Activated CD4-positive, alpha-beta T cell treated with anti-CD3 and anti-CD28 coated beads for 36 hours (primary cell): ENCODE data around the gene RETSAT. TPM values are rescaled to one million over a fixed set of nuclear protein-coding genes. Genes with fewer than 3 reads are reported as not detected.
A peak's percentile ranks its signal among the peaks of the same experiment; 100 is the strongest.
"Not testable (repeated sequence)": the region's sequence is repeated elsewhere in the genome, so short reads cannot be mapped to it uniquely, and the experiment has no call there.

Source experiments
- ATAC-seq: fragments of 200-7000 bp; cut with Tn5 transposase; one replicate; pipeline ENCODE4 v1.10.0; 2021; ENCODE audit warnings: mild to moderate bottlenecking, moderate library complexity
- CTCF ChIA-PET: fragments of 350-600 bp; sonication (Branson Sonifier 250); formaldehyde crosslinking; loops from one replicate; lab custom pipeline; 2021; ENCODE audit warnings: antibody characterized with exemption; lab: Charles Lee
- POLR2A ChIA-PET: fragments of 350-600 bp; sonication (Branson Sonifier 250); formaldehyde crosslinking; loops from one replicate; lab custom pipeline; 2021; ENCODE audit warnings: antibody characterized with exemption, inconsistent platforms; lab: Charles Lee
- DNase-seq: peaks from one replicate; pipeline ENCODE4 v3.0.0-alpha.2; 2020
- H3K27ac Mint-ChIP-seq: one replicate; pipeline ENCODE4 v1.8.0; 2021; ENCODE audit warnings: mixed read lengths
- H3K27me3 Mint-ChIP-seq: one replicate; pipeline ENCODE4 v1.8.0; 2021; ENCODE audit warnings: mixed read lengths
- H3K36me3 Mint-ChIP-seq: one replicate; pipeline ENCODE4 v1.8.0; 2021; ENCODE audit warnings: low read depth, mixed read lengths
- H3K4me1 Mint-ChIP-seq: one replicate; pipeline ENCODE4 v1.8.0; 2021; ENCODE audit warnings: mixed read lengths
- H3K4me3 Mint-ChIP-seq: one replicate; pipeline ENCODE4 v1.8.0; 2021; ENCODE audit warnings: mild to moderate bottlenecking, moderate library complexity, mixed read lengths
- H3K9me3 Mint-ChIP-seq: one replicate; pipeline ENCODE4 v1.8.0; 2021; ENCODE audit warnings: low read depth, mixed read lengths
- intact Hi-C, 2 experiments: fragments of 100-400 bp; cut with DNase I in 1 of 2; cut with micrococcal nuclease in 1 of 2; formaldehyde crosslinking; loops; one replicate each; pipeline versions ENCODE4 v1.14.2 to v1.15.1; 2022 to 2024; cut with DNase I, micrococcal nuclease
- total RNA-seq, 2 experiments: library from RNA; stranded (reverse); gene quantifications; one replicate each; pipeline ENCODE4 v1.2.3, GENCODE V29; 2021

Gene RETSAT
- total RNA-seq, 2 experiments from 2014 or later: 18.1 to 18.7 TPM

GRCh38 chr2:85323988-85324367, 30.4 kb downstream of the RETSAT start:
- H3K4me1 Mint-ChIP-seq: peaks cover 63% of the 10 kb centered on the region
- peak overlapping the region; percentile 86 for H3K4me3 Mint-ChIP-seq
- ChIA-PET CTCF (interaction anchor here (0.5 to 0.9 kb wide), 3 partner anchors 28 to 313 kb away, joined by 3 read pairs; no protein-coding TSS in a partner anchor), POLR2A (interaction anchor here (0.6 to 1.2 kb wide), 2 partner anchors 29 to 162 kb away, joined by 3 read pairs; no protein-coding TSS in a partner anchor)
- DNase-seq, H3K27me3 Mint-ChIP-seq, H3K9me3 Mint-ChIP-seq, ATAC-seq: not testable (repeated sequence)
- H3K27ac Mint-ChIP-seq: peak overlapping the region; percentile 34
- H3K36me3 Mint-ChIP-seq: peaks cover 83% of the 10 kb centered on the region
- intact Hi-C loops: loop anchor here in 1 of 2 experiments (10.0 kb wide), 1 partner anchor 711 kb away; no protein-coding TSS in a partner anchor

GRCh38 chr2:85323351-85323987, 30.9 kb downstream of the RETSAT start:
- H3K27ac Mint-ChIP-seq: peak overlapping the region; percentile 34
- intact Hi-C loops: loop anchor here in 1 of 2 experiments (10.0 kb wide), 1 partner anchor 711 kb away; no protein-coding TSS in a partner anchor
- no peak for ATAC-seq
- H3K4me1 Mint-ChIP-seq: peaks cover 66% of the 10 kb centered on the region
- H3K4me3 Mint-ChIP-seq: peak overlapping the region; percentile 86
- POLR2A ChIA-PET: interaction anchor here (1.2 kb wide), 1 partner anchor 30 kb away, joined by 3 read pairs; no protein-coding TSS in a partner anchor
- no peak for DNase-seq
- no peaks in the 10 kb centered on the region for H3K9me3 Mint-ChIP-seq
- CTCF ChIA-PET: interaction anchor here (0.5 to 0.9 kb wide), 3 partner anchors 29 to 314 kb away, joined by 3 read pairs; no protein-coding TSS in a partner anchor
- peaks cover 88% of the 10 kb centered on the region for H3K36me3 Mint-ChIP-seq
- no peaks in the 10 kb centered on the region for H3K27me3 Mint-ChIP-seq

- Mint-ChIP-seq H3K4me1 (peaks cover 72% of the 10 kb centered on the region), H3K27ac (peak overlapping the region; percentile 80), H3K4me3 (peak overlapping the region; percentile 5), H3K9me3 (no peaks in the 10 kb centered on the region), H3K27me3 (no peaks in the 10 kb centered on the region), H3K36me3 (peaks cover 80% of the 10 kb centered on the region)
- intact Hi-C loops: loop anchor here in 1 of 2 experiments (10.0 kb wide), 1 partner anchor 715 kb away; no protein-coding TSS in a partner anchor
- CTCF ChIA-PET: interaction anchor here (0.6 to 3.3 kb wide), 7 partner anchors 9 to 432 kb away, joined by 3 to 34 read pairs (median 5); partner anchors contain the start of gene ELMOD3
- POLR2A ChIA-PET: interaction anchor here (0.7 to 2.4 kb wide), 3 partner anchors 8 to 677 kb away, joined by 3 to 20 read pairs (median 7); partner anchors contain the start of genes ELMOD3, RETSAT and TGOLN2
- ATAC-seq (no peak), DNase-seq (no peak)
Observed at GRCh38 chr2:85319796-85320195, 34.5 kb downstream of the RETSAT start.

- DNase-seq (peak; percentile 70), ATAC-seq (peak; percentile 88)
- ChIA-PET CTCF (interaction anchor here (1.6 to 3.3 kb wide), 7 partner anchors 8 to 52 kb away, joined by 3 to 34 read pairs (median 5); partner anchors contain the start of genes ELMOD3 and TGOLN2), POLR2A (interaction anchor here (0.6 to 2.4 kb wide), 4 partner anchors 9 to 316 kb away, joined by 3 to 20 read pairs (median 6); partner anchors contain the start of genes ELMOD3, RETSAT and TGOLN2)
- H3K4me3 Mint-ChIP-seq: peak overlapping the region; percentile 4
- H3K4me1 Mint-ChIP-seq: peaks cover 58% of the 10 kb centered on the region
- no peaks in the 10 kb centered on the region for H3K27me3 Mint-ChIP-seq
- intact Hi-C loops: loop anchor here in 1 of 2 experiments (1.0 kb wide), 1 partner anchor 8 kb away; no protein-coding TSS in a partner anchor
- peaks cover 74% of the 10 kb centered on the region for H3K36me3 Mint-ChIP-seq
- no peaks in the 10 kb centered on the region for H3K9me3 Mint-ChIP-seq
- peak overlapping the region; percentile 80 for H3K27ac Mint-ChIP-seq
Observed at GRCh38 chr2:85318222-85319074, 35.9 kb downstream of the RETSAT start.

GRCh38 chr2:85315921-85316320, 38.4 kb downstream of the RETSAT start:
- CTCF ChIA-PET: not testable (repeated sequence)
- intact Hi-C loops: loop anchor here (1.0 kb wide), 1 partner anchor 27 kb away; no protein-coding TSS in a partner anchor

GRCh38 chr2:85314884-85315242, 39.5 kb downstream of the RETSAT start:
- ChIA-PET POLR2A (interaction anchor here (0.5 kb wide), 1 partner anchor 305 kb away, joined by 3 read pairs; no protein-coding TSS in a partner anchor), CTCF (interaction anchor here (1.2 to 2.3 kb wide), 3 partner anchors 11 to 17 kb away, joined by 4 to 9 read pairs (median 7); no protein-coding TSS in a partner anchor)
- peaks cover 44% of the 10 kb centered on the region for H3K36me3 Mint-ChIP-seq
- no peak overlapping the region for H3K4me3 Mint-ChIP-seq
- intact Hi-C loops: loop anchor here (1.0 kb wide), 1 partner anchor 28 kb away; no protein-coding TSS in a partner anchor
- no peaks in the 10 kb centered on the region for H3K27me3 Mint-ChIP-seq
- DNase-seq (no peak), ATAC-seq (no peak)
- H3K4me1 Mint-ChIP-seq: peaks cover 31% of the 10 kb centered on the region
- no peak overlapping the region for H3K27ac Mint-ChIP-seq
- H3K9me3 Mint-ChIP-seq: no peaks in the 10 kb centered on the region

More at GRCh38 chr2:85315921-85316320, 38.4 kb downstream of the RETSAT start:
- H3K9me3 Mint-ChIP-seq, H3K27me3 Mint-ChIP-seq, H3K4me3 Mint-ChIP-seq, H3K27ac Mint-ChIP-seq, POLR2A ChIA-PET, DNase-seq, ATAC-seq: not testable (repeated sequence)
- Mint-ChIP-seq H3K36me3 (peaks cover 54% of the 10 kb centered on the region), H3K4me1 (peaks cover 34% of the 10 kb centered on the region)

- intact Hi-C loops: no loop called here
- H3K4me3 Mint-ChIP-seq: no peak overlapping the region
- ATAC-seq (no peak), DNase-seq (no peak)
- H3K27ac Mint-ChIP-seq: no peak overlapping the region
- peaks cover 29% of the 10 kb centered on the region for H3K4me1 Mint-ChIP-seq
- no peaks in the 10 kb centered on the region for H3K27me3 Mint-ChIP-seq
- H3K36me3 Mint-ChIP-seq: peaks cover 27% of the 10 kb centered on the region
- CTCF ChIA-PET: interaction anchor here (1.0 to 2.3 kb wide), 2 partner anchors 12 to 14 kb away, joined by 5 to 9 read pairs; no protein-coding TSS in a partner anchor
- no peaks in the 10 kb centered on the region for H3K9me3 Mint-ChIP-seq
- POLR2A ChIA-PET: no interaction called here
Observed at GRCh38 chr2:85312404-85312803, 41.9 kb downstream of the RETSAT start.

GRCh38 chr2:85310330-85310729, 44.0 kb downstream of the RETSAT start:
- ATAC-seq: no peak
- CTCF ChIA-PET: interaction anchor here (0.5 to 2.8 kb wide), 5 partner anchors 9 to 242 kb away, joined by 3 to 40 read pairs (median 4); no protein-coding TSS in a partner anchor
- intact Hi-C loops: loop anchor here in 1 of 2 experiments (1.0 kb wide), 1 partner anchor 15 kb away; no protein-coding TSS in a partner anchor
- Mint-ChIP-seq H3K27ac (peak overlapping the region; percentile 64), H3K4me3 (peak overlapping the region; percentile 47), H3K9me3 (no peaks in the 10 kb centered on the region), H3K4me1 (peaks cover 35% of the 10 kb centered on the region), H3K36me3 (peaks cover 15% of the 10 kb centered on the region), H3K27me3 (no peaks in the 10 kb centered on the region)
- no peak for DNase-seq
- POLR2A ChIA-PET: interaction anchor here (1.3 kb wide), 1 partner anchor 17 kb away, joined by 5 read pairs; no protein-coding TSS in a partner anchor

GRCh38 chr2:85309699-85310321, 44.5 kb downstream of the RETSAT start:
- peak; percentile 34 for DNase-seq
- H3K4me1 Mint-ChIP-seq: peaks cover 35% of the 10 kb centered on the region
- intact Hi-C loops: loop anchor here in 1 of 2 experiments (1.0 kb wide), 1 partner anchor 15 kb away; no protein-coding TSS in a partner anchor
- H3K4me3 Mint-ChIP-seq: peak overlapping the region; percentile 47
- ChIA-PET CTCF (interaction anchor here (0.5 to 2.8 kb wide), 6 partner anchors 10 to 239 kb away, joined by 3 to 40 read pairs (median 4); no protein-coding TSS in a partner anchor), POLR2A (interaction anchor here (1.3 kb wide), 1 partner anchor 17 kb away, joined by 5 read pairs; no protein-coding TSS in a partner anchor)
- no peaks in the 10 kb centered on the region for H3K27me3 Mint-ChIP-seq
- no peaks in the 10 kb centered on the region for H3K9me3 Mint-ChIP-seq
- ATAC-seq: peak; percentile 20
- H3K27ac Mint-ChIP-seq: peak overlapping the region; percentile 64
- peaks cover 11% of the 10 kb centered on the region for H3K36me3 Mint-ChIP-seq
